Esophagus squamous epithelium (tissue), 5 donors: ENCODE results near the gene EPC2. TPM values are rescaled to one million over a fixed set of nuclear protein-coding genes. Genes with fewer than 3 reads are reported as not detected.

Experiments used
- DNase-seq: peaks from one replicate; lab custom pipeline; 2025; lab: John Stamatoyannopoulos, UW
- H3K27ac ChIP-seq, 4 donors: fragments of 200-600 bp; sonication (generic); one replicate each; pipeline ENCODE4 v1.5.1; 2016 to 2019; ENCODE audit warnings: mild to moderate bottlenecking in 1 of 4
- H3K27me3 ChIP-seq, 4 donors: fragments of 200-600 bp; sonication (generic); 1 replicate in 3 of 4; 2 replicates in 1 of 4; pipeline versions ENCODE4 v1.5.1 to v1.6.0; 2017 to 2021; ENCODE audit warnings: antibody characterized with exemption in 1 of 4
- H3K36me3 ChIP-seq, 3 donors: fragments of 200-600 bp; sonication (generic); one replicate each; pipeline ENCODE4 v1.5.1; 2016 to 2019
- H3K4me1 ChIP-seq, 3 donors: fragments of 200-600 bp; sonication (generic); one replicate each; pipeline ENCODE4 v1.5.1; 2017 to 2019
- H3K4me3 ChIP-seq, 4 donors: fragments of 200-600 bp; sonication (generic); 1 replicate in 3 of 4; 2 replicates in 1 of 4; pipeline ENCODE4 v1.5.1; 2016 to 2019; ENCODE audit warnings: mild to moderate bottlenecking in 2 of 4, moderate library complexity in 1 of 4
- H3K9me3 ChIP-seq, 3 donors: fragments of 200-600 bp; sonication (generic); one replicate each; pipeline ENCODE4 v1.5.1; 2016 to 2019
- POLR2A ChIP-seq, 4 donors: fragments of 450-650 bp; IDR thresholded peaks; one replicate each; pipeline ENCODE4 v1.6.1; 2017; ENCODE audit warnings: antibody characterized with exemption in 4 of 4, mild to moderate bottlenecking in 4 of 4, moderate library complexity in 3 of 4
- WGBS, 2 donors: methylation state at CpG; one replicate each; pipeline ENCODE4 v1.1.5; 2018; 5-methylcytosine and 5-hydroxymethylcytosine counted together
- intact Hi-C: fragments of 100-400 bp; cut with DNase I; formaldehyde crosslinking; loops from one replicate; pipeline ENCODE4 v1.15.0; 2022
- total RNA-seq, 4 donors: library from RNA; depleted of rRNA; stranded (reverse); fragments of >200 nt; gene quantifications; one replicate each; pipeline ENCODE4 v1.1.0, GENCODE V29; 2016
- TF ChIP-seq, protein P1 (sequence below), 6 experiments: fragments of 450-650 bp in 4 of 6; fragments of 200-600 bp in 2 of 6; sonication (generic) in 2 of 6; IDR thresholded peaks; one replicate each; pipeline ENCODE4 v1.5.1; 2016 to 2019; ENCODE audit warnings: antibody characterized with exemption in 6 of 6, mild to moderate bottlenecking in 4 of 6, moderate library complexity in 4 of 6
- donor health status: DM: yes; HTN: yes; CAD: no.

EPC2 gene
- total RNA-seq, 4 donors from 2014 or later: 10.6 to 29.2 (median 15.4) TPM

- WGBS, 2 donors: 93 to 95% methylated on average over 1 of the region's 1 CpG
- H3K36me3 ChIP-seq: peaks cover 0 to 7% (median 0%) of the 10 kb centered on the region in 3 donors
- TF ChIP-seq, protein P1, sequence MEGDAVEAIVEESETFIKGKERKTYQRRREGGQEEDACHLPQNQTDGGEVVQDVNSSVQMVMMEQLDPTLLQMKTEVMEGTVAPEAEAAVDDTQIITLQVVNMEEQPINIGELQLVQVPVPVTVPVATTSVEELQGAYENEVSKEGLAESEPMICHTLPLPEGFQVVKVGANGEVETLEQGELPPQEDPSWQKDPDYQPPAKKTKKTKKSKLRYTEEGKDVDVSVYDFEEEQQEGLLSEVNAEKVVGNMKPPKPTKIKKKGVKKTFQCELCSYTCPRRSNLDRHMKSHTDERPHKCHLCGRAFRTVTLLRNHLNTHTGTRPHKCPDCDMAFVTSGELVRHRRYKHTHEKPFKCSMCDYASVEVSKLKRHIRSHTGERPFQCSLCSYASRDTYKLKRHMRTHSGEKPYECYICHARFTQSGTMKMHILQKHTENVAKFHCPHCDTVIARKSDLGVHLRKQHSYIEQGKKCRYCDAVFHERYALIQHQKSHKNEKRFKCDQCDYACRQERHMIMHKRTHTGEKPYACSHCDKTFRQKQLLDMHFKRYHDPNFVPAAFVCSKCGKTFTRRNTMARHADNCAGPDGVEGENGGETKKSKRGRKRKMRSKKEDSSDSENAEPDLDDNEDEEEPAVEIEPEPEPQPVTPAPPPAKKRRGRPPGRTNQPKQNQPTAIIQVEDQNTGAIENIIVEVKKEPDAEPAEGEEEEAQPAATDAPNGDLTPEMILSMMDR (IDR thresholded peaks at IDR 0.05): no peak
- TF ChIP-seq POLR2A (IDR thresholded peaks at IDR 0.05): no peak
- no peak overlapping the region for H3K27ac ChIP-seq
- DNase-seq: no peak
- no peaks in the 10 kb centered on the region for H3K27me3 ChIP-seq
- intact Hi-C loops: no loop called here
- no peak overlapping the region for H3K4me3 ChIP-seq
- H3K9me3 ChIP-seq: no peaks in the 10 kb centered on the region
- peaks cover 0 to 8% (median 0%) of the 10 kb centered on the region in 3 donors for H3K4me1 ChIP-seq
Observed at GRCh38 chr2:148725564-148725963, 81.0 kb downstream of the EPC2 start.

- TF ChIP-seq, protein P1 (IDR thresholded peaks at IDR 0.05): no peak
- no peak for TF ChIP-seq POLR2A (IDR thresholded peaks at IDR 0.05)
- H3K36me3 ChIP-seq: peaks cover 0 to 6% (median 0%) of the 10 kb centered on the region in 3 donors
- 68 to 91% methylated on average over 3 of the region's 3 CpGs for WGBS, 2 donors
- peaks cover 0 to 3% (median 0%) of the 10 kb centered on the region in 3 donors for H3K4me1 ChIP-seq
- H3K9me3 ChIP-seq: no peaks in the 10 kb centered on the region
- DNase-seq: no peak
- no peaks in the 10 kb centered on the region for H3K27me3 ChIP-seq
- intact Hi-C loops: no loop called here
- no peak overlapping the region for H3K27ac ChIP-seq
- H3K4me3 ChIP-seq: no peak overlapping the region
Observed at GRCh38 chr2:148726228-148726627, 81.7 kb downstream of the EPC2 start.

DNA sequence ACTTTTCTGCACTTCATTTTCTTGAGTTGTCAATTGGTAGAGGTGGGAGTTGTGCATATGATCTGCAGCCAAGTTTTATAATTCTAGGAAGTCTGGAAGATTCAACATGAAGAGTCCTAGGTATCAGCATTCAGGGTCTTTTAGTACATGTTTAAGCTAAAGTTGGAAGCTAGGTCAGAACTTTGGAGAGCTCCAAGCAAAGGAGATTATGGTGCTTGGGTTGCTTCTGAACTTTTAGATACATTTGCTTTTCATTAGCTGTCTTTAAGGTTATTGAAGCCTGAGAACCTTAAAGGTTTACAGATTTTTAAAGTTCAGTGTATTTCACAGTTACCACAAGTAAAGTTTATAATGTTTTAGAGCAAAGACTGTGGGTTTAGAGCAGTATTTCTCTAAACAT lies 85.5 kb downstream of the EPC2 start:
- H3K27me3 ChIP-seq: no peaks in the 10 kb centered on the region
- H3K4me3 ChIP-seq: no peak overlapping the region
- H3K9me3 ChIP-seq: no peaks in the 10 kb centered on the region
- H3K27ac ChIP-seq: no peak overlapping the region
- H3K4me1 ChIP-seq: no peaks in the 10 kb centered on the region
- TF ChIP-seq, protein P1 (IDR thresholded peaks at IDR 0.05): no peak
- no peak for TF ChIP-seq POLR2A (IDR thresholded peaks at IDR 0.05)
- H3K36me3 ChIP-seq: peaks cover 0 to 6% (median 0%) of the 10 kb centered on the region in 3 donors
- DNase-seq: no peak
- intact Hi-C loops: no loop called here

- TF ChIP-seq, protein P1 (IDR thresholded peaks at IDR 0.05): no peak
- TF ChIP-seq POLR2A (IDR thresholded peaks at IDR 0.05): no peak
- no peaks in the 10 kb centered on the region for H3K36me3 ChIP-seq
- no peaks in the 10 kb centered on the region for H3K27me3 ChIP-seq
- 97 to 98% methylated on average over 5 of the region's 5 CpGs for WGBS, 2 donors
- H3K9me3 ChIP-seq: no peaks in the 10 kb centered on the region
- H3K4me1 ChIP-seq: peaks cover 0 to 8% (median 0%) of the 10 kb centered on the region in 3 donors
- DNase-seq: no peak
- H3K27ac ChIP-seq: no peak overlapping the region
- H3K4me3 ChIP-seq: no peak overlapping the region
- intact Hi-C loops: no loop called here
Observed at GRCh38 chr2:148737742-148738141, 93.2 kb downstream of the EPC2 start.

- intact Hi-C loops: no loop called here
- 62 to 83% methylated on average over 1 to 2 of the region's 2 CpGs for WGBS, 2 donors
- Histone ChIP-seq H3K27ac (no peak overlapping the region), H3K27me3 (no peaks in the 10 kb centered on the region), H3K4me1 (peaks cover 0 to 8% (median 0%) of the 10 kb centered on the region in 3 donors), H3K9me3 (no peaks in the 10 kb centered on the region), H3K36me3 (no peaks in the 10 kb centered on the region), H3K4me3 (no peak overlapping the region)
- no peak for DNase-seq
- no peak for TF ChIP-seq POLR2A (IDR thresholded peaks at IDR 0.05)
- TF ChIP-seq, protein P1 (IDR thresholded peaks at IDR 0.05): no peak
Observed at GRCh38 chr2:148739454-148740105, 95.0 kb downstream of the EPC2 start.
